Gastrocnemius medialis (tissue), 4 donors: Measurements from ENCODE around the gene AAMDC. TPM values are rescaled to one million over a fixed set of nuclear protein-coding genes. Genes with fewer than 3 reads are reported as not detected.

ENCODE experiments used
- total RNA-seq, 4 donors: library from RNA; depleted of rRNA; stranded (reverse); fragments of >200 nt; gene quantifications; one replicate each; pipeline versions ENCODE4 v1.1.0 to v1.2.3, GENCODE V29; 2016

The AAMDC gene
- total RNA-seq, 4 donors from 2014 or later, result 32.4 to 70.3 (median 48.3) TPM

Other genes starting within 250 kb of the AAMDC start
- under 1 TPM in 3 of 4 donors, not detected in 1; 0.11 to 0.82 (median 0.46) TPM for gene AQP11, start 231.2 kb upstream of the AAMDC start, total RNA-seq
- gene CLNS1A, start 183.3 kb upstream of the AAMDC start, total RNA-seq, result 10 to 100 TPM; 47.0 to 92.0 (median 81.3) TPM
- gene RSF1, start 422 bp upstream of the AAMDC start, total RNA-seq, result 10 to 100 TPM; 17.9 to 48.4 (median 45.7) TPM
- gene INTS4, start 173.5 kb downstream of the AAMDC start, total RNA-seq, result 10 to 100 TPM in 3 of 4 donors, 1 to 10 TPM in 1; 10.0 to 13.8 (median 11.9) TPM
- under 1 TPM in 2 of 4 donors, not detected in 2; 0.25 to 0.38 TPM for gene KCTD14, start 202.1 kb downstream of the AAMDC start, total RNA-seq
- 10 to 100 TPM in 2 of 4 donors, under 1 TPM in 1, not detected in 1; 0.67 to 31.3 (median 14.0) TPM for gene THRSP, start 242.7 kb downstream of the AAMDC start, total RNA-seq